Activated CD4-positive, alpha-beta T cell treated with anti-CD3 and anti-CD28 coated beads, Interleukin-2, amount 10 ng/mL, durations not matched to agents 7 days and 5 days (primary cell): ENCODE data around the gene FBXO41. TPM values are rescaled to one million over a fixed set of nuclear protein-coding genes. Genes with fewer than 3 reads are reported as not detected.

ENCODE experiments used
- CTCF ChIA-PET: fragments of 350-600 bp; sonication (Branson Sonifier 250); formaldehyde crosslinking; loops from one replicate; lab custom pipeline; 2021; ENCODE audit warnings: antibody characterized with exemption; lab: Charles Lee
- POLR2A ChIA-PET: fragments of 350-600 bp; sonication (Branson Sonifier 250); formaldehyde crosslinking; loops from one replicate; lab custom pipeline; 2021; ENCODE audit warnings: antibody characterized with exemption; lab: Charles Lee
- DNase-seq: peaks from one replicate; pipeline ENCODE4 v3.0.0-alpha.2; 2020
- H3K27ac Mint-ChIP-seq: one replicate; pipeline ENCODE4 v1.8.0; 2021; ENCODE audit warnings: mild to moderate bottlenecking, moderate library complexity, mixed read lengths
- H3K27me3 Mint-ChIP-seq: one replicate; pipeline ENCODE4 v1.8.0; 2021; ENCODE audit warnings: mixed read lengths
- H3K36me3 Mint-ChIP-seq: one replicate; pipeline ENCODE4 v1.8.0; 2021; ENCODE audit warnings: low read depth, mixed read lengths
- H3K4me1 Mint-ChIP-seq: one replicate; pipeline ENCODE4 v1.8.0; 2021; ENCODE audit warnings: mixed read lengths
- H3K4me3 Mint-ChIP-seq: one replicate; pipeline ENCODE4 v1.8.0; 2021; ENCODE audit warnings: mild to moderate bottlenecking, moderate library complexity, mixed read lengths
- H3K9me3 Mint-ChIP-seq: one replicate; pipeline ENCODE4 v1.8.0; 2021; ENCODE audit warnings: mixed read lengths
- total RNA-seq, 2 experiments: library from RNA; stranded (reverse); gene quantifications; one replicate each; pipeline ENCODE4 v1.2.3, GENCODE V29; 2021

FBXO41 gene
- total RNA-seq, 2 experiments from 2014 or later, result 18.2 to 20.2 TPM

DNA sequence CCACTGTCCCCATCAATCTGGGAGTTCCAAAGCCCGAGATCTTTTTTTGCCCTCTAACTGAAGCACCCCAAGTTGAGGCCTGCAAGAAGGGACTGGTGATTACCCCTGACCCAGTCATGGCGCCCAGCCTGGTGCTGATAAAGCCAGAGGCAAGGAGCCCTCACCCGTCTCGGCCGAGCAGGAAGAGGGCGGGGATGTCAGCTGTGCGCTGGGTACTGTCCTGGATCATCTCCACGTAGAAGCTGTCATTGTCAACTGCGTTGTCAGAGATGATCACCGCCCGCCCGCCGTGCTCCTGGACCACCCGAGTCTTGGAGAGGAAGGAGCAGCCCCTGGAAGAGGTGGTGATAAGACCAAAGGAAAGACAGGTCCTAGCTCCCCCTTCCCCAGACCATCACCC lies 55.6 kb downstream of the FBXO41 start:
- no peak for DNase-seq
- ChIA-PET POLR2A (no interaction called here), CTCF (interaction anchor here (2.2 to 9.1 kb wide), 2 partner anchors 11 to 16 kb away, joined by 7 to 45 read pairs; partner anchors contain the start of gene SMYD5)
- H3K36me3 Mint-ChIP-seq, result no peaks in the 10 kb centered on the region
- peaks cover 18% of the 10 kb centered on the region for H3K4me1 Mint-ChIP-seq
- no peaks in the 10 kb centered on the region for H3K9me3 Mint-ChIP-seq
- no peak overlapping the region for H3K4me3 Mint-ChIP-seq
- no peaks in the 10 kb centered on the region for H3K27me3 Mint-ChIP-seq
- H3K27ac Mint-ChIP-seq, result no peak overlapping the region

DNA sequence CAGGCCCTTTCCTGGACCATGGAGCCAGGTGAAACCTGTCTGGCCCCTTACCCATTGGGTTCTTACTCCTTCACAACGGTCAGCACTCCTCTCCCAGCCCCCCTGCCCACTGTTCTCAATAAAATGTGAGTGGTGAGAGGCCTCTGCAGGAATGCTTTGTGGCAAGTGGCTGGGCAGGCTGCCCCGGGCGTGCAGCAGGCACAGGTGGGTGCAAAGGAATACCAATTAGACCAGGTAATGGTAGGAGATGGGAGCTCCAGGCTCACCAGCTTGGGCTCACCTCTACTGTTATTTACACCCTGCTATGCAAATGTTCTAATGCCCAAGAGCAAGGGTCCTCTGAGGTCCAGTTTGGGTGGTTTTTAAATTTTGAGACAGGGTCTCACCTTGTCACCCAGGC lies 57.2 kb downstream of the FBXO41 start:
- Mint-ChIP-seq H3K36me3 (peaks cover 1% of the 10 kb centered on the region), H3K4me3 (no peak overlapping the region), H3K27me3 (no peaks in the 10 kb centered on the region), H3K4me1 (peaks cover 12% of the 10 kb centered on the region), H3K9me3 (no peaks in the 10 kb centered on the region), H3K27ac (no peak overlapping the region)
- no peak for DNase-seq
- POLR2A ChIA-PET, result no interaction called here
- CTCF ChIA-PET, result interaction anchor here (0.9 to 9.1 kb wide), 3 partner anchors 10 to 15 kb away, joined by 3 to 45 read pairs (median 7); partner anchors contain the start of gene SMYD5

DNA sequence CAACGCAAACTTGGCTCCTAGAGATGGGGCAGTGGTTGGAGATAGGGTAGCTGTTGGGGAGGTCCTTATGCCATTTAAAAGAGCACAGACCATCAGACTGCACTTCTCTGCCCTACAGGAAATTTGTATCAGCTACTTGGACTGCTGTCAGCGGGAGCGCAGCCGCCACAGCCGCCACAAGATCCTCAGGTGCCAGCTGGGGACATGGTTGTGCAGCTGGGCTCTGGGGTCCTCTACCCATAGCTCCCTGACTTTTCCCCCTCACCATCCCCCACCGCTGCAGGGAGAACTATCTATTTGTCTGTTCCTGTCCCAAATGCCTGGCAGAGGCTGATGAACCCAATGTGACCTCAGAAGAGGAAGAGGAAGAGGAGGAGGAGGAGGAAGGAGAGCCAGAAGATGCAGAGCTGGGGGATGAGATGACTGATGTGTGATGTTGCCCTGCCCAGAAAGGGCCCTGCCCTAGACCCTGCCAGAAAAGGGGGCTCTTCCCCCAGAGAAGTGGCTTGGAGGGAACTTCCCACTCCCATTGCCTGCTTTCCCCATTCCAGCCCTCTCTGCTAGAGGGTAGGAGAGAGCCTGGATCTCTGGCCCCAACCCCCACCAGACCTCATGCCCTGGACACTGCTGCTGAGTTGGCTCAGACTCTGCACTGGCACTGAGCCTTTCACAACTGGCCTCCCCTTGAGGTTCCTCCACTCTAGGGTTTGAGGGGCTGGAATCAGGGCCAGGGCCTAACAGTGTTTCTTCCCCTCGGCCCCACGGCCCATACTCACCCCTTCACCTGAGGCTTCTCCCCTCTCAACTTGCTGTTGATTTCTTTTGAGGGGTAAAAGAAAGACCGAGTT lies 58.5 kb downstream of the FBXO41 start:
- Mint-ChIP-seq H3K27me3 (no peaks in the 10 kb centered on the region), H3K36me3 (peaks cover 8% of the 10 kb centered on the region), H3K9me3 (no peaks in the 10 kb centered on the region), H3K4me1 (peaks cover 9% of the 10 kb centered on the region), H3K27ac (peak overlapping the region; percentile 82), H3K4me3 (no peak overlapping the region)
- CTCF ChIA-PET, result interaction anchor here (1.1 to 9.1 kb wide), 2 partner anchors 10 to 13 kb away, joined by 3 to 45 read pairs; partner anchors contain the start of gene SMYD5
- POLR2A ChIA-PET, result no interaction called here
- no peak for DNase-seq

DNA sequence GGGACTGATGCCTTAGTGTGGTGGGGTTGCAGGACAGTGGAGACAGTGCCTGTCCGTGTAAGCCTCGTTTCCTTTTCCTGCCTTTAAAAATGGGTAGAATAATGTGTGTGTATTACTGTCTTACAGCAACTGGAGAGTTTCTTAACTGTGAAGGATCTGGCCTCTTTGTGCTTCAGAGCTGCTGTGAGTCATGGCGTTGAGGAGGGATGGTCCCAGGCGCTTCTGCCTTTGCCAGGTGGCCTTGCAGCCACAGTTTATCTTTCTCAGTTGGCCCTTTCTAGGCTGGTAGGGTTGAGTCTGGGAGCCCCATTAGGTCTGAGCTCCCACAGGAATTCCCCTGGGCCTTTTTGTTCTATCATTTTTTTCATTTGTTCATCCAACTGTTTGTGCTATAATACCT lies 60.5 kb downstream of the FBXO41 start:
- DNase-seq, result no peak
- POLR2A ChIA-PET, result no interaction called here
- no peaks in the 10 kb centered on the region for H3K9me3 Mint-ChIP-seq
- peaks cover 9% of the 10 kb centered on the region for H3K4me1 Mint-ChIP-seq
- no peak overlapping the region for H3K27ac Mint-ChIP-seq
- no peak overlapping the region for H3K4me3 Mint-ChIP-seq
- H3K27me3 Mint-ChIP-seq, result no peaks in the 10 kb centered on the region
- H3K36me3 Mint-ChIP-seq, result peaks cover 8% of the 10 kb centered on the region
- CTCF ChIA-PET, result interaction anchor here (0.5 to 3.0 kb wide), 3 partner anchors 9 to 732 kb away, joined by 3 to 15 read pairs (median 5); partner anchors contain the start of genes CCT7 and PRADC1

DNA sequence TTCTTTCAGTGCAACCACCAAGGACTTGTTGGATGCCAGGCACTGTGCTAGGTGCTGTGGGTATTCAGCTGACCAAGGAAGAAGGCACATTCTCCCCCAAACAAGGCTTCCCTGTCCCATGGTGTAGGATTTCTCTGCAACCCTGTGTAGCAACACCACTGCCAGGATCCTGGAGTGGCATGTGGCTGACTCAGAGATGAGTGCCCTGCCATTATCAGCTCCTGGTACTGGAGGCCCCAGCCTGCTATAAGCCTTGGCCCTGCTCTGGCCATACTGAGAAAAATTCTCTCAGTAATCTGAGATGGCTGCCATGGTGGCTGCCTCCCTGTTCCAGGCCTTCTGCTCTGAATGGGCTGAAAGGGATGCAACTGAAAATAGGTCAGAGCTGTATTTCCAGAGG lies 66.0 kb downstream of the FBXO41 start:
- Mint-ChIP-seq H3K4me1 (peaks cover 23% of the 10 kb centered on the region), H3K36me3 (peaks cover 8% of the 10 kb centered on the region), H3K27me3 (no peaks in the 10 kb centered on the region), H3K4me3 (no peak overlapping the region), H3K27ac (no peak overlapping the region), H3K9me3 (no peaks in the 10 kb centered on the region)
- ChIA-PET POLR2A (no interaction called here), CTCF (interaction anchor here (0.9 to 2.3 kb wide), 3 partner anchors 10 to 41 kb away, joined by 3 to 7 read pairs (median 3); partner anchors contain the start of gene CCT7)
- no peak for DNase-seq

DNA sequence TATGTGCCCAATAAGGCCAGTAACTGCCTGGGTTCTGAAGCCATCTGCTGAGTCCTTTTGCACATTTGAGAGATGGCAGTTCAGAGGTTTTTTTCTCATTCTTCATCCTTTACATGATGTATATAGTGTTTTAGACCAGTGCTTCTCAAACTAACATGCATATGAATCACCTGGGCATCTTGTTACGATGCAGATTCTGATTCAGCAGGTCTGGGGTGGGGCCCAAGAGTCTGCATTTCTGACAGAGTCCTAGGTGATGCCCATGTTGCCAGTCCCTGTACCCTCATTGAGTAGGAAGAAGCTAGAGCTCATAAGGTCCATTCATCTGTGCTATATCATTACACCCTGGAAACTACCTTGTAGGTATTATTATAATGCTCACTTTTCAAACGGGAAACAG lies 66.5 kb downstream of the FBXO41 start:
- Mint-ChIP-seq H3K36me3 (peaks cover 8% of the 10 kb centered on the region), H3K27ac (no peak overlapping the region), H3K4me1 (peaks cover 27% of the 10 kb centered on the region), H3K9me3 (no peaks in the 10 kb centered on the region), H3K27me3 (no peaks in the 10 kb centered on the region), H3K4me3 (no peak overlapping the region)
- POLR2A ChIA-PET, result no interaction called here
- CTCF ChIA-PET, result interaction anchor here (0.9 to 2.3 kb wide), 4 partner anchors 10 to 41 kb away, joined by 3 to 7 read pairs (median 4); partner anchors contain the start of genes CCT7 and PRADC1
- no peak for DNase-seq

DNA sequence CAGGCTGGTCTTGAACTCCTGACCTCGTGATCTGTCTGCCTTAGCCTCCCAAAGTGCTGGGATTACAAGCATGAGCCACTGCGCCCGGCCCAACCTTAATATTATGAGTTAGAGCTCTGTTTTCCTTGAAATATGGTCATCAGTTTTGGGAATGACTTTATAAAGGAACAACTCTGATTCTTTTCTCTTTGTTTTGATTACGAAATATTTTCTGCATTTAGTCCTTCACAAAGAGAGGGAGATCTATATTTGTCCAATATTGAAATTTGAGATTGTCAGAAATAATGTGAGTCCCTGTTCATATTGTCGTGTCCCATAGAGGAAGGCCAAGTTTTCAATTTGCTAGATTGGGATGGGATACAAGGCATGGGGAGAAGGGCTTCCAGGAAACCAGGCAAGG lies 67.1 kb downstream of the FBXO41 start:
- no peaks in the 10 kb centered on the region for H3K27me3 Mint-ChIP-seq
- DNase-seq, result no peak
- no peak overlapping the region for H3K4me3 Mint-ChIP-seq
- H3K36me3 Mint-ChIP-seq, result peaks cover 7% of the 10 kb centered on the region
- H3K4me1 Mint-ChIP-seq, result peaks cover 31% of the 10 kb centered on the region
- H3K9me3 Mint-ChIP-seq, result no peaks in the 10 kb centered on the region
- ChIA-PET CTCF (interaction anchor here (0.9 to 2.3 kb wide), 3 partner anchors 11 to 40 kb away, joined by 3 to 7 read pairs (median 4); partner anchors contain the start of gene PRADC1), POLR2A (no interaction called here)
- no peak overlapping the region for H3K27ac Mint-ChIP-seq

DNA sequence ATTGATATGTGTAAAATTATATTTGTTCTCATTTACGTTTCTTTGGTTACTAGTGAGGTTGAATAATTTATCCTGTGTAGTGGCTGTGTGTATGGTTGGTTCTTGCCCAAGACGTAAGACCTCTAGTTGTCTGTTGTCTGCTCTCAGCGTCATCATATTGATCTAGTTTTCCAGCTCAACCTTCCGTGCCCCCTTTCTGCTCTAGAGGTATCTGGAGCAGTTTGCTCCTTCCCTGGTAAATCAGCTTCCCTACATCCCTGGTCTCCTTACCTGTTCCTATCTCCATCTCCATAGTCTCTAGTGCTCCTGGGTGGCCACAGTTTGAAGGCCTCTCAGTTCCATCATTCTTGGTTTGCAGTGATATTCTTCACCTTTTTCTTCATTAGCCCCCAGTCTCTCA lies 69.0 kb downstream of the FBXO41 start:
- CTCF ChIA-PET, result interaction anchor here (1.1 kb wide), 1 partner anchor 38 kb away, joined by 3 read pairs; no protein-coding TSS in a partner anchor
- DNase-seq, result no peak
- Mint-ChIP-seq H3K9me3 (no peaks in the 10 kb centered on the region), H3K36me3 (no peaks in the 10 kb centered on the region), H3K4me1 (peaks cover 31% of the 10 kb centered on the region), H3K27me3 (no peaks in the 10 kb centered on the region), H3K27ac (no peak overlapping the region), H3K4me3 (peak overlapping the region; percentile 88)
- POLR2A ChIA-PET, result interaction anchor here (0.8 kb wide), 1 partner anchor 19 kb away, joined by 3 read pairs; the partner anchor contains the start of gene CCT7

DNA sequence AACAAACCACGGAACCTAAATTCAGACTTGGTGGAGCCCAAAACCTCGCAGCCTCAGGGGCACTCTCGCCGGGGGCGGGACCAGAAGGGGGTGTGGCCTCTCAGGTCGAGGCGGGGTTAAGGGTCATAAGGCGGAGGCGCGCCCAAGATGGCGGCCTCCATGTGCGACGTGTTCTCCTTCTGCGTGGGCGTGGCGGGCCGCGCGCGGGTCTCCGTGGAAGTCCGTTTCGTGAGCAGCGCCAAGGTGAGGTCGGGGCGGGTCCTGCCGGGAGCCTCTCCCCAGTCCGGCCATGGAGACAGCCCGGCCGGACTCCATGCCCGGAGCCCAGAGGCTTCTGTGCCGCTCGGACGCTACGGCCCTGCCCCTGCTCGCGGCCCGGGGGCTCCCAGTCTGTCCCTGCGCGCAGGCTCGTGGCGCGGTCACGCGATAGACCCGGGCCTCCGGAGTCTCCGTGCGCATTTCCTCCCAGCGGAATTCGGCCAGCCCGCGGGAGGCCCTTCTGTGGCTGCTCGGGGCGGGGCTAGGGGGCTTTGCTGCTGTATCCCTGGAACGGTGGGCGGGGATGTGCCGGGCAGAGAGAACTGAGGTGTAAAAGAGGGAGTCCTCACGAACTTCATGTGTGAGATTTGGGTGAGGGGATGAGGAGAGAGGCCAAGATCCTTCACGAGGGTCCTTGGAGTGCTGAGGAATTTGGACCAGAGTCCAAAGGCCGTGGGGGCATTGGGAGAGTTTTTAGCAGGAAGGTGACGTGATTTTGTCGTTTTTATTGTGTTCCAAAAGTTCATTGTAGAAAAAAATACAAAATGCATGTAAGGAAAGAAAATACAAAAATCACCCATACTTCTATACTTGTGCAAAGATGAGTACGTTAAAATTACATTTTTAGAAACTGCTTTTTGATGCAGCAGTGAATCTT lies 69.9 kb downstream of the FBXO41 start, which contains the start of gene SMYD5:
Gene SMYD5, plus strand, starts transcription at position 126 of the 916 bp plus-strand sequence. Its CDS starts 22 bp downstream, at position 148.
- peaks cover 31% of the 10 kb centered on the region for H3K4me1 Mint-ChIP-seq
- H3K36me3 Mint-ChIP-seq, result no peaks in the 10 kb centered on the region
- H3K27ac Mint-ChIP-seq, result peak within 1 kb of the TSS; percentile 90
- H3K27me3 Mint-ChIP-seq, result peaks cover 3% of the 10 kb centered on the region
- ChIA-PET CTCF (interaction anchor here (1.1 to 3.6 kb wide), 2 partner anchors 15 to 37 kb away, joined by 3 to 45 read pairs; partner anchors contain the start of gene PRADC1), POLR2A (interaction anchor here (0.8 kb wide), 1 partner anchor 19 kb away, joined by 3 read pairs; the partner anchor contains the start of gene CCT7)
- DNase-seq, result peak; percentile 94
- no peaks in the 10 kb centered on the region for H3K9me3 Mint-ChIP-seq
- peak within 1 kb of the TSS; percentile 88 for H3K4me3 Mint-ChIP-seq

DNA sequence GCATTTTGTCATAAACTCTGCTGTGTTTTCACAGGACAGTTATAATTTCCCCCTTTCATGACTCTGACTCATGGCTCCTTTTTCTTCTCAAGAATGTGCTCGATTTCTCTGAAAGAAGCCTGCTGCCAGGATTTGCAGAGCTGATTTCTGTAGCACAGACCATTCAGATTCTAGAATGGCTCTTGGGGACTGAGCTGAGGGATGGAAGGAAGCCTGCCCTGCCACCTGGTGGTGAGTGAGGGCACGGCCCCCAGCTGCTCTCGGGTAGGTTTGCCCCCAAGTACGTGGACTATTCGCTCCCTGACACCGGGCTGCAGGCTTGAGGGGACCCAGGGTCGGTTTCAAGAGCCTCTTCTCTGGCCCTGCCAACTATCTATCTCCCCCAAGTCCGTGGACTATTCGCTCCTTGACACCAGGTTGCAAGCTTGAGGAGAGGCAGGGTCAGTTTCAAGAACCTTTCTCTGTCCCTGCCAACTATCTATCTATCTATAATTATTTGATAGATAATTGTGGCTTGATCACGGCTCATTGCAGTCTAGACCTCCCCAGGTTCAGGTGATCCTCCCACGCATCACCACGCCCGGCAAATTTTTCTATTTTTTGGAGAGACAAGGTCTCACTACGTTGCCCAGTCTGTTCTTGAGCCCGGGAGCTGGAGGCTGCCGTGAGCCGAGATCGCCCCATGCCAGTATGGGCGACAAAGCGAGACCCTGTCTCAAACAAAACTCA lies 71.7 kb downstream of the FBXO41 start:
- Mint-ChIP-seq H3K4me3 (no peak overlapping the region), H3K27ac (peak overlapping the region; percentile 34), H3K36me3 (no peaks in the 10 kb centered on the region), H3K4me1 (peaks cover 31% of the 10 kb centered on the region), H3K27me3 (peaks cover 9% of the 10 kb centered on the region), H3K9me3 (no peaks in the 10 kb centered on the region)
- POLR2A ChIA-PET, result interaction anchor here (1.1 kb wide), 1 partner anchor 21 kb away, joined by 4 read pairs; the partner anchor contains the start of gene CCT7
- peak; percentile 78 for DNase-seq
- CTCF ChIA-PET, result interaction anchor here (0.6 to 4.6 kb wide), 15 partner anchors 8 to 333 kb away, joined by 3 to 45 read pairs (median 4); partner anchors contain the start of genes ALMS1, NOTO, PRADC1 and SFXN5

DNA sequence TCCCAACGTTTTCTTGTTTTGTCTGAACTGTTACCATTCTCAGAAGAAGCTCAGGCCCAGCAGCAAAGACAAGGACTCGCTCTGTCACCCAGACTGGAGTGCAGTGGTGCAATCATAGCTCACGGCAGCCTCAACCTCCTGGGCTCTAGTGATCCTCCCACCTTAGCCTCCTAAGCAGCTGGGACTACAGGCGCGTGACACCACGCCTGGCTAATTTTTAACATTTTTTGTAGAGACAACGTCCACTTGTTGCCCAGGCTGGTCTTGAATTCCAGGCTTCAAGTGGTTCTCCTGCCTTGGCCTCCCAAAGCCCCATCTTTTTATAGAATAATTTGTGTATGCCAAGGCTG lies 72.2 kb downstream of the FBXO41 start:
- H3K4me1 Mint-ChIP-seq, result peaks cover 31% of the 10 kb centered on the region
- DNase-seq, result no peak
- H3K9me3 Mint-ChIP-seq, result no peaks in the 10 kb centered on the region
- ChIA-PET POLR2A (interaction anchor here (1.1 kb wide), 1 partner anchor 22 kb away, joined by 4 read pairs; the partner anchor contains the start of gene CCT7), CTCF (interaction anchor here (0.6 to 4.6 kb wide), 15 partner anchors 9 to 333 kb away, joined by 3 to 45 read pairs (median 4); partner anchors contain the start of genes ALMS1, NOTO, PRADC1 and SFXN5)
- H3K36me3 Mint-ChIP-seq, result no peaks in the 10 kb centered on the region
- H3K4me3 Mint-ChIP-seq, result no peak overlapping the region
- peaks cover 12% of the 10 kb centered on the region for H3K27me3 Mint-ChIP-seq
- H3K27ac Mint-ChIP-seq, result no peak overlapping the region
